Spleen (tissue), 11 donors: ENCODE results near the gene PRKG1. TPM values are rescaled to one million over a fixed set of nuclear protein-coding genes. Genes with fewer than 3 reads are reported as not detected.

Experiments used
- DNase-seq: peaks from one replicate; pipeline ENCODE4 v3.0.0-alpha.2; 2020
- H3K27ac ChIP-seq, 8 donors: fragments of 200-600 bp; sonication (generic) in 7 of 8; 1 replicate in 4 of 8; 2 replicates in 4 of 8; pipeline versions ENCODE4 v1.5.0 to v1.8.0; 2016 to 2021; ENCODE audit warnings: inconsistent platforms in 4 of 8, mild to moderate bottlenecking in 4 of 8, moderate library complexity in 1 of 8
- H3K27me3 ChIP-seq, 7 donors: fragments of 200-600 bp; sonication (generic) in 6 of 7; replicated peaks in 1 of 7; 1 replicate in 4 of 7; 2 replicates in 3 of 7; pipeline versions ENCODE4 v1.5.0 to v1.8.0; 2016 to 2021; ENCODE audit warnings: inconsistent platforms in 3 of 7, mild to moderate bottlenecking in 1 of 7
- H3K36me3 ChIP-seq, 6 donors: fragments of 200-600 bp; sonication (generic) in 5 of 6; 1 replicate in 4 of 6; 2 replicates in 2 of 6; pipeline versions ENCODE4 v1.5.0 to v1.8.0; 2016 to 2021; ENCODE audit warnings: inconsistent platforms in 2 of 6
- H3K4me1 ChIP-seq, 6 donors: fragments of 200-600 bp; sonication (generic) in 5 of 6; 1 replicate in 3 of 6; 2 replicates in 3 of 6; pipeline versions ENCODE4 v1.5.0 to v1.8.0; 2016 to 2021; ENCODE audit warnings: inconsistent platforms in 3 of 6
- H3K4me3 ChIP-seq, 8 donors: fragments of 200-600 bp; sonication (generic) in 7 of 8; 1 replicate in 4 of 8; 2 replicates in 4 of 8; pipeline versions ENCODE4 v1.5.0 to v1.8.0; 2016 to 2021; ENCODE audit warnings: inconsistent platforms in 4 of 8, mild to moderate bottlenecking in 4 of 8, moderate library complexity in 2 of 8
- H3K9me3 ChIP-seq, 8 donors: fragments of 200-600 bp; sonication (generic) in 7 of 8; 1 replicate in 4 of 8; 2 replicates in 4 of 8; pipeline versions ENCODE4 v1.5.0 to v1.8.0; 2016 to 2021; ENCODE audit warnings: inconsistent platforms in 4 of 8
- POLR2A ChIP-seq, 3 donors: fragments of 450-650 bp; IDR thresholded peaks; one replicate each; pipeline ENCODE4 v1.5.1; 2017; ENCODE audit warnings: antibody characterized with exemption in 3 of 3, mild to moderate bottlenecking in 1 of 3
- POLR2AphosphoS5 ChIP-seq, 3 donors: sonication (generic); formaldehyde crosslinking; IDR thresholded peaks; one replicate each; pipeline ENCODE4 v1.5.1; 2017; ENCODE audit warnings: antibody characterized with exemption in 3 of 3
- WGBS, 5 donors: extraction: QIAGEN DNeasy Blood & Tissue Kit in 3 of 5; methylation state at CpG; one replicate each; pipeline versions ENCODE4 v1.1.5 to v1.1.7; 2013 to 2018; 5-methylcytosine and 5-hydroxymethylcytosine counted together
- intact Hi-C: fragments of 100-400 bp; cut with DNase I; formaldehyde crosslinking; loops from one replicate; pipeline ENCODE4 v1.15.0; 2023; ENCODE audit warnings: low total_unique reads
- polyA plus RNA-seq, 3 donors: library from polyadenylated mRNA; stranded (reverse); fragments of 200-250 nt; gene quantifications; one replicate each; pipeline ENCODE4 v1.2.1, GENCODE V29; 2013
- total RNA-seq, 7 donors: library from RNA; depleted of rRNA in 3 of 7; stranded (reverse); fragments of >200 nt in 3 of 7; fragmentation: NEBNext Ultra II Directional in 4 of 7; extraction: Animal tissue kit (Norgen Biotek cat#: 25700) in 4 of 7; gene quantifications; one replicate each; pipeline versions ENCODE4 v1.1.0 to v1.2.1, GENCODE V29; 2016 to 2021
- TF ChIP-seq, protein P1 (sequence below), 11 experiments: fragments of 200-600 bp in 7 of 11; fragments of 450-650 bp in 4 of 11; sonication (generic) in 4 of 11; IDR thresholded peaks in 8 of 11; conservative IDR thresholded peaks in 3 of 11; 1 replicate in 7 of 11; 2 replicates in 4 of 11; pipeline versions ENCODE4 v1.4.0 to v1.8.0; 2016 to 2021; ENCODE audit warnings: antibody characterized with exemption in 11 of 11, inconsistent platforms in 4 of 11, mild to moderate bottlenecking in 1 of 11
- donor health status: healthy with polysubstance abuse.
- donor health status: DM: no; HTN: no; CAD: no; lungs with moderate emphysema.
- donor health status: DM: no; HTN: no; CAD: no.
- donor health status: Bipolar disorder and iron deficiency.
- donor health status: healthy.
- donor health status: DM: no; HTN: no; CAD: no.
- donor health status: DM: yes; HTN: yes; CAD: no.

PRKG1 gene
- total and polyA plus RNA-seq, 10 donors: 0.65 to 10.5 (median 7.2) TPM

DNA sequence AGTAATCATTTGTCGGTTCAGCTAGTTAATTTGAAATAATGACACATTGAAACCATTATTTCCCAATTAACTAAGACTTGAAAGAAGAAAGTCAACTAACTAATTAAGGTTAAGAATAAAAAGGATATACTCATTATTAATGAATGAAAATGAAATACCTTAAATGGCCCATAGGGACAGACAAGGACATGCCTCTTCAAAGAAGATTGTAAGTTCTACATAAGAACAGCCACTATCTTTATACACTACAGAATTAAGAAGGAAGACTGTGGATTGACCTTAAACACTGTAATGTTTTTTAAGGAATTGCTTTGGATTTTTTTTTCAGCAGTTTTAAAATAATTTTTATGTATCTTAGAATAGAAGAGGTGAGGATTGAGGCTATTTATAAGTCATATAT is 564.5 kb downstream of the PRKG1 start:
- DNase-seq: no peak
- H3K36me3 ChIP-seq: no peaks in the 10 kb centered on the region
- no peaks in the 10 kb centered on the region for H3K9me3 ChIP-seq
- WGBS, 5 donors: 66 to 80% (median 70%) methylated on average over 1 of the region's 1 CpG
- H3K4me3 ChIP-seq: no peak overlapping the region
- H3K4me1 ChIP-seq: no peaks in the 10 kb centered on the region
- intact Hi-C loops: no loop called here
- TF ChIP-seq, protein P1, sequence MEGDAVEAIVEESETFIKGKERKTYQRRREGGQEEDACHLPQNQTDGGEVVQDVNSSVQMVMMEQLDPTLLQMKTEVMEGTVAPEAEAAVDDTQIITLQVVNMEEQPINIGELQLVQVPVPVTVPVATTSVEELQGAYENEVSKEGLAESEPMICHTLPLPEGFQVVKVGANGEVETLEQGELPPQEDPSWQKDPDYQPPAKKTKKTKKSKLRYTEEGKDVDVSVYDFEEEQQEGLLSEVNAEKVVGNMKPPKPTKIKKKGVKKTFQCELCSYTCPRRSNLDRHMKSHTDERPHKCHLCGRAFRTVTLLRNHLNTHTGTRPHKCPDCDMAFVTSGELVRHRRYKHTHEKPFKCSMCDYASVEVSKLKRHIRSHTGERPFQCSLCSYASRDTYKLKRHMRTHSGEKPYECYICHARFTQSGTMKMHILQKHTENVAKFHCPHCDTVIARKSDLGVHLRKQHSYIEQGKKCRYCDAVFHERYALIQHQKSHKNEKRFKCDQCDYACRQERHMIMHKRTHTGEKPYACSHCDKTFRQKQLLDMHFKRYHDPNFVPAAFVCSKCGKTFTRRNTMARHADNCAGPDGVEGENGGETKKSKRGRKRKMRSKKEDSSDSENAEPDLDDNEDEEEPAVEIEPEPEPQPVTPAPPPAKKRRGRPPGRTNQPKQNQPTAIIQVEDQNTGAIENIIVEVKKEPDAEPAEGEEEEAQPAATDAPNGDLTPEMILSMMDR (IDR thresholded peaks at IDR 0.05 in 8 of 11, conservative IDR thresholded peaks at IDR 0.05 in 3 of 11): no peak
- TF ChIP-seq POLR2AphosphoS5 (IDR thresholded peaks at IDR 0.05) (no peak), POLR2A (IDR thresholded peaks at IDR 0.05) (no peak)
- H3K27me3 ChIP-seq: no peaks in the 10 kb centered on the region
- no peak overlapping the region for H3K27ac ChIP-seq

DNA sequence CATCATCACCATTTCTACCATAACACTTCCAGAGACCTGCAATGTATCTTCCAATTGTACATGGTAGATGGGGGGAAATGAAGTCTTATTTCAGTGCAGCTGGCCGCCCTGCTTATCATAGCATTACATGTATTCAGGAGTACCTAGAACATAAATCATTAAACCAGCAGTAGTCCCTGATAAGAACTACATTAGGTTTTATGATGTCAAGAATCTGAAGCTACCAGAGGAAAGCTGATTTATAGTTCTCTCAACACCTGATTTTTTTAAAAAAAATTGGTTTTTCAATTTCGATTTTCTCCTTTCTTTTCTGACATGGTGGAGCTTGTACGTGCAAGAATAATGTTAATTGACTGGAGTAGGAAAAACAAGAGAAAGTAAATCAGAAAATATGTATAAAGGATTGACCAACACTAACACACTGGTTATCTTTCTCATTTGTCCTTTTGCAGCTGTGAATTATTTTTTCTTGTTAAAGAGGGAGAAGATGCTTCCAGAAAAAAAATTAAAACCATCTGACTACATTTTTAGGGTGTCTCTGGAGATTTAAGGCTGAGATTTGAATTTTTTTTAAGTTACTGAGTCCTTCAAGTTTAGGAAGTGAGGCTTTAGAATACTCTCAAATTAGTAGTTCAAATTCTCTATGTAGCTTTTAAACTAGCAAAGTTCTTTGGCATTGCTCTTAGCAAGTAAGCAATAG is 566.0 kb downstream of the PRKG1 start:
- Histone ChIP-seq H3K36me3 (no peaks in the 10 kb centered on the region), H3K4me1 (no peaks in the 10 kb centered on the region), H3K4me3 (no peak overlapping the region), H3K27me3 (no peaks in the 10 kb centered on the region), H3K9me3 (no peaks in the 10 kb centered on the region), H3K27ac (no peak overlapping the region)
- 75 to 88% (median 78%) methylated on average over 3 of the region's 3 CpGs for WGBS, 5 donors
- no peak for DNase-seq
- intact Hi-C loops: no loop called here
- no peak for TF ChIP-seq POLR2AphosphoS5 (IDR thresholded peaks at IDR 0.05)
- no peak for TF ChIP-seq POLR2A (IDR thresholded peaks at IDR 0.05)
- TF ChIP-seq, protein P1 (IDR thresholded peaks at IDR 0.05 in 8 of 11, conservative IDR thresholded peaks at IDR 0.05 in 3 of 11): no peak

DNA sequence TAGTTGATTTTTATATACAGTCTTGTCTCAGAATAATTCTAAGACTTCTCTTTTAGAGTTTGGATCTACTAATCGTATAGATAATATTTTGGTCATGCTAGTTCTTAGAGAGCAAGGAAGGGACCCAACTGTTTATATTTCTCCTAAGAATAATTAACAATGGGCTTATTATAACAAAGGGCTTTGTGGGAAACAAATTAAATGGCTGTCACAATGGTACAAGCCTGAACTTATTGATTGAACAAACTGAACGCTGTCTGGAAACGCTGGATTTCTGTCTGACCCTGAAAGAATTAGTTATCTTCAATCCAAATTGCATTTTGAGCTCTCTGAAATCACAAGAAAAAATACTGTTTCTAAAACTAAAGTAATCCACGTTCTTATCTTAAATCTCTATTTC is 568.3 kb downstream of the PRKG1 start:
- WGBS, 5 donors: 72 to 84% (median 81%) methylated on average over 4 of the region's 4 CpGs
- Histone ChIP-seq H3K9me3 (no peaks in the 10 kb centered on the region), H3K36me3 (no peaks in the 10 kb centered on the region), H3K4me3 (no peak overlapping the region), H3K27ac (no peak overlapping the region), H3K4me1 (no peaks in the 10 kb centered on the region), H3K27me3 (no peaks in the 10 kb centered on the region)
- DNase-seq: no peak
- intact Hi-C loops: no loop called here
- TF ChIP-seq, protein P1 (IDR thresholded peaks at IDR 0.05 in 8 of 11, conservative IDR thresholded peaks at IDR 0.05 in 3 of 11): no peak
- TF ChIP-seq POLR2A (IDR thresholded peaks at IDR 0.05) (no peak), POLR2AphosphoS5 (IDR thresholded peaks at IDR 0.05) (no peak)

DNA sequence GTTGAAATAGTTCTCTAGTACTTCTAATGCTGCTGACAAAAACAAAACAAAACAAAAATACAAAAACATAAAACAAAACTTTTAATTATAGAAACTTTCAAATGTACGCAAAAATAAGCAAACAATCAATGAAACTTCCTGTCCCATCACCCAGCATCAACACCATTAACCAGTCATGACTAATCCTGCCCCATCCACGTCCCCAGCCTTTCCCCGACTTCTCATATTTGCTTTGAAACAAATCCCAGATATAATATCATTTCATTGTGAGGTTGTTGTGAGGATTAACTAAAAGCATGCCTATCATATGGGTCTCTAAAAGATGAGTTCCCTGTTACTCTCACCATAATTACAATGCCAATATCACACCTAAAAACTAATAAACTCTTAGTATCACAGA is 569.4 kb downstream of the PRKG1 start:
- TF ChIP-seq POLR2A (IDR thresholded peaks at IDR 0.05): no peak
- TF ChIP-seq POLR2AphosphoS5 (IDR thresholded peaks at IDR 0.05): no peak
- TF ChIP-seq, protein P1 (IDR thresholded peaks at IDR 0.05 in 8 of 11, conservative IDR thresholded peaks at IDR 0.05 in 3 of 11): no peak
- Histone ChIP-seq H3K27me3 (no peaks in the 10 kb centered on the region), H3K9me3 (no peaks in the 10 kb centered on the region), H3K4me3 (no peak overlapping the region), H3K36me3 (no peaks in the 10 kb centered on the region), H3K4me1 (no peaks in the 10 kb centered on the region), H3K27ac (no peak overlapping the region)
- no peak for DNase-seq
- intact Hi-C loops: no loop called here
- 81 to 91% (median 85%) methylated on average over 3 of the region's 3 CpGs for WGBS, 5 donors
